Thoracic aorta (tissue), 2 donors: Measurements from ENCODE around the gene INPP5J. TPM values are rescaled to one million over a fixed set of nuclear protein-coding genes. Genes with fewer than 3 reads are reported as not detected.

ENCODE experiments used
- ATAC-seq: fragments of 150-250 bp; one replicate; pipeline ENCODE4 v1.8.0; 2017; ENCODE audit warnings: low read depth; ENCODE audit not compliant: insufficient number of reproducible peaks, low FRiP score
- DNase-seq: peaks from one replicate; pipeline ENCODE4 v3.0.0-alpha.2; 2020; ENCODE audit warnings: low spot score
- H3K27ac ChIP-seq, 2 donors: fragments of 200-600 bp; sonication (generic); 1 replicate in 1 of 2; 2 replicates in 1 of 2; pipeline ENCODE4 v1.5.1; 2016; ENCODE audit warnings: mild to moderate bottlenecking in 2 of 2, moderate library complexity in 2 of 2
- H3K27me3 ChIP-seq: fragments of 200-600 bp; sonication (generic); replicated peaks from 2 replicates; pipeline ENCODE4 v1.6.0; 2016; ENCODE audit warnings: mild to moderate bottlenecking; ENCODE audit not compliant: insufficient read depth
- H3K36me3 ChIP-seq: fragments of 200-600 bp; sonication (generic); one replicate; pipeline ENCODE4 v1.5.1; 2016
- H3K4me1 ChIP-seq, 2 donors: fragments of 200-600 bp; sonication (generic); 1 replicate in 1 of 2; 2 replicates in 1 of 2; pipeline versions ENCODE4 v1.5.1 to v1.6.0; 2016; ENCODE audit warnings: low read depth in 2 of 2, mild to moderate bottlenecking in 1 of 2; ENCODE audit not compliant: control insufficient read depth in 1 of 2
- H3K4me3 ChIP-seq: fragments of 200-600 bp; sonication (generic); 2 replicates; pipeline ENCODE4 v1.5.1; 2016; ENCODE audit warnings: mild to moderate bottlenecking
- H3K9me3 ChIP-seq: fragments of 200-600 bp; sonication (generic); 2 replicates; pipeline ENCODE4 v1.5.1; 2016
- CTCF ChIP-seq: fragments of 200-600 bp; sonication (generic); IDR thresholded peaks from one replicate; pipeline ENCODE4 v1.5.1; 2019; ENCODE audit warnings: antibody characterized with exemption
- total RNA-seq, 2 donors: library from RNA; depleted of rRNA; stranded (reverse); fragments of >200 nt; gene quantifications; one replicate each; pipeline versions ENCODE4 v1.1.0 to v1.2.3, GENCODE V29; 2016

INPP5J gene
- total RNA-seq, 2 donors from 2014 or later, result 2.3 to 4.1 TPM

- Histone ChIP-seq H3K36me3 (peaks cover 38% of the 10 kb centered on the region), H3K27me3 (no peaks in the 10 kb centered on the region), H3K4me1 (peaks cover 23 to 68% of the 10 kb centered on the region in 2 donors), H3K4me3 (peak overlapping the region; percentile 76), H3K27ac (peak overlapping the region; percentile 88 to 92), H3K9me3 (no peaks in the 10 kb centered on the region)
- no peak for TF ChIP-seq CTCF
- DNase-seq, result no peak
- ATAC-seq, result no peak
These were observed 37.3 kb upstream of the INPP5J start for GRCh38 chr22:31085493-31085824.

GRCh38 chr22:31085928-31086327, 36.8 kb upstream of the INPP5J start:
- no peak for TF ChIP-seq CTCF
- Histone ChIP-seq H3K4me3 (peak overlapping the region; percentile 76), H3K9me3 (no peaks in the 10 kb centered on the region), H3K27ac (peak overlapping the region; percentile 88 to 92), H3K36me3 (peaks cover 42% of the 10 kb centered on the region), H3K4me1 (peaks cover 23 to 71% of the 10 kb centered on the region in 2 donors), H3K27me3 (no peaks in the 10 kb centered on the region)
- no peak for DNase-seq
- ATAC-seq, result no peak

- H3K4me1 ChIP-seq, result peaks cover 23 to 80% of the 10 kb centered on the region in 2 donors
- H3K9me3 ChIP-seq, result no peaks in the 10 kb centered on the region
- ATAC-seq, result no peak
- peak overlapping the region; percentile 76 for H3K4me3 ChIP-seq
- DNase-seq, result no peak
- no peaks in the 10 kb centered on the region for H3K27me3 ChIP-seq
- H3K27ac ChIP-seq, result peak overlapping the region; percentile 88 to 92
- no peak for TF ChIP-seq CTCF
- H3K36me3 ChIP-seq, result peaks cover 51% of the 10 kb centered on the region
These were observed 35.9 kb upstream of the INPP5J start for GRCh38 chr22:31086703-31087330.

GRCh38 chr22:31087744-31088215, 35.0 kb upstream of the INPP5J start:
- peaks cover 57% of the 10 kb centered on the region for H3K36me3 ChIP-seq

More at GRCh38 chr22:31087744-31088215, 35.0 kb upstream of the INPP5J start:
- peaks cover 25 to 88% of the 10 kb centered on the region in 2 donors for H3K4me1 ChIP-seq
- no peaks in the 10 kb centered on the region for H3K9me3 ChIP-seq
- H3K27ac ChIP-seq, result peak overlapping the region; percentile 88 to 92
- ATAC-seq (no peak), DNase-seq (no peak)
- no peak for TF ChIP-seq CTCF
- H3K4me3 ChIP-seq, result peak overlapping the region; percentile 76
- no peaks in the 10 kb centered on the region for H3K27me3 ChIP-seq
